Loucy (cell line): ENCODE data around the gene CYP26B1.

Experiments
- H2AFZ ChIP-seq: fragments of 200-600 bp; sonication (generic); 2 replicates; pipeline ENCODE4 v1.6.0; 2016; ENCODE audit warnings: antibody characterized with exemption, mild to moderate bottlenecking, low read length, moderate library complexity
- H3F3A ChIP-seq: fragments of 200-600 bp; 2 replicates; pipeline ENCODE4 v1.6.0; 2016; ENCODE audit warnings: antibody characterized with exemption, low read depth, mild to moderate bottlenecking
- H3K27me3 ChIP-seq: fragments of 200-600 bp; sonication (generic); 2 replicates; pipeline ENCODE4 v1.6.1; 2014; ENCODE audit warnings: low read length, mild to moderate bottlenecking; ENCODE audit not compliant: insufficient read depth, poor library complexity, severe bottlenecking
- H3K36me3 ChIP-seq: fragments of 200-600 bp; sonication (generic); 2 replicates; pipeline ENCODE4 v1.6.1; 2016; ENCODE audit warnings: low read length; ENCODE audit not compliant: insufficient read depth
- H3K4me1 ChIP-seq: fragments of 200-600 bp; sonication (generic); 2 replicates; pipeline ENCODE4 v1.5.1; 2014; ENCODE audit warnings: low read length, mild to moderate bottlenecking; ENCODE audit not compliant: insufficient read depth, poor library complexity, severe bottlenecking
- H3K4me2 ChIP-seq: fragments of 200-600 bp; sonication (generic); 2 replicates; pipeline ENCODE4 v1.6.0; 2014; ENCODE audit warnings: antibody characterized with exemption, low read length, low read depth, mild to moderate bottlenecking; ENCODE audit not compliant: poor library complexity, severe bottlenecking
- H3K4me3 ChIP-seq: fragments of 200-600 bp; sonication (generic); 2 replicates; pipeline ENCODE4 v1.5.1; 2014; ENCODE audit warnings: low read length, mild to moderate bottlenecking, mixed read lengths; ENCODE audit not compliant: poor library complexity, severe bottlenecking
- H3K79me2 ChIP-seq: fragments of 200-600 bp; sonication (generic); 2 replicates; pipeline ENCODE4 v1.6.1; 2014; ENCODE audit warnings: low read length; ENCODE audit not compliant: insufficient read depth
- H3K9ac ChIP-seq: fragments of 200-600 bp; sonication (generic); 2 replicates; pipeline ENCODE4 v1.6.0; 2014; ENCODE audit warnings: mild to moderate bottlenecking, low read depth, low read length, moderate library complexity; ENCODE audit not compliant: poor library complexity, severe bottlenecking
- H3K9me2 ChIP-seq: fragments of 200-600 bp; sonication (generic); replicated peaks from 2 replicates; pipeline ENCODE4 v1.6.1; 2016; ENCODE audit warnings: low read depth, low read length, mixed read lengths
- H3K9me3 ChIP-seq: fragments of 200-600 bp; sonication (generic); 2 replicates; pipeline ENCODE4 v1.6.1; 2014; ENCODE audit warnings: mild to moderate bottlenecking, antibody characterized with exemption, low read length, low read depth; ENCODE audit not compliant: insufficient read depth
- H4K20me1 ChIP-seq: fragments of 200-600 bp; sonication (generic); 2 replicates; pipeline ENCODE4 v1.6.0; 2014; ENCODE audit warnings: antibody characterized with exemption, low read length, mild to moderate bottlenecking; ENCODE audit not compliant: insufficient read depth, poor library complexity, severe bottlenecking
- EZH2phosphoT487 ChIP-seq: fragments of 200-600 bp; IDR thresholded peaks from 2 replicates; pipeline ENCODE4 v1.6.1; 2018; ENCODE audit warnings: antibody characterized with exemption, mild to moderate bottlenecking, moderate library complexity, borderline replicate concordance
- TF ChIP-seq, protein P1 (sequence below): fragments of 200-600 bp; sonication (generic); conservative IDR thresholded peaks from 2 replicates; pipeline ENCODE4 v1.5.1; 2014; ENCODE audit warnings: mild to moderate bottlenecking, antibody characterized with exemption, low read length

Gene CYP26B1

GRCh38 chr2:72108121-72108520 is 39.5 kb downstream of the CYP26B1 start:
- H2AFZ ChIP-seq: no peak overlapping the region
- H3K4me2 ChIP-seq: no peak overlapping the region

DNA sequence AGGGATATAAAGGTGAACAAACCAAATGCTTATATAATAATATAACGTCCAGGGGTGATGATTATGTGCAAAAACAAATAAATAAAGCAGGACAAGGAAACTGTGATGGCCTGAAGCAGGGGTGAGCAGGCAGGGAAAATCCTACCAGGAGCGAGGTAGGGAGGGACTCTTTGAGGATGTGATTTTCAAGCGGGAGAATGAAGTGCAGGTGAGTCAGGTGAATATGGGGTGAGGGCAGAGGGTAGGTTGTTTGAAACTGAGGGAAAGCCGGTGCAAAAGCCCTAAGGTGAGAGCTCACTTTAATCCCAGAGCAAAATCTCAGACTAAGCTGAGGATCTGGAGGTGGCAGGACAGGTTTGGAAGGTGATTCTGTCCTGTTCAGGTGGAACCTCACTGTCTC is 40.7 kb downstream of the CYP26B1 start:
- no peaks in the 10 kb centered on the region for H3F3A ChIP-seq
- no peaks in the 10 kb centered on the region for H3K9me2 ChIP-seq
- TF ChIP-seq EZH2phosphoT487: no peak
- TF ChIP-seq, protein P1, sequence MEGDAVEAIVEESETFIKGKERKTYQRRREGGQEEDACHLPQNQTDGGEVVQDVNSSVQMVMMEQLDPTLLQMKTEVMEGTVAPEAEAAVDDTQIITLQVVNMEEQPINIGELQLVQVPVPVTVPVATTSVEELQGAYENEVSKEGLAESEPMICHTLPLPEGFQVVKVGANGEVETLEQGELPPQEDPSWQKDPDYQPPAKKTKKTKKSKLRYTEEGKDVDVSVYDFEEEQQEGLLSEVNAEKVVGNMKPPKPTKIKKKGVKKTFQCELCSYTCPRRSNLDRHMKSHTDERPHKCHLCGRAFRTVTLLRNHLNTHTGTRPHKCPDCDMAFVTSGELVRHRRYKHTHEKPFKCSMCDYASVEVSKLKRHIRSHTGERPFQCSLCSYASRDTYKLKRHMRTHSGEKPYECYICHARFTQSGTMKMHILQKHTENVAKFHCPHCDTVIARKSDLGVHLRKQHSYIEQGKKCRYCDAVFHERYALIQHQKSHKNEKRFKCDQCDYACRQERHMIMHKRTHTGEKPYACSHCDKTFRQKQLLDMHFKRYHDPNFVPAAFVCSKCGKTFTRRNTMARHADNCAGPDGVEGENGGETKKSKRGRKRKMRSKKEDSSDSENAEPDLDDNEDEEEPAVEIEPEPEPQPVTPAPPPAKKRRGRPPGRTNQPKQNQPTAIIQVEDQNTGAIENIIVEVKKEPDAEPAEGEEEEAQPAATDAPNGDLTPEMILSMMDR: no peak
- no peaks in the 10 kb centered on the region for H3K27me3 ChIP-seq
- no peak overlapping the region for H3K4me2 ChIP-seq
- H3K9ac ChIP-seq: no peak overlapping the region
- H4K20me1 ChIP-seq: no peaks in the 10 kb centered on the region
- H3K79me2 ChIP-seq: no peaks in the 10 kb centered on the region
- no peaks in the 10 kb centered on the region for H3K36me3 ChIP-seq
- H2AFZ ChIP-seq: no peak overlapping the region
- no peaks in the 10 kb centered on the region for H3K9me3 ChIP-seq
- no peak overlapping the region for H3K4me3 ChIP-seq
- no peaks in the 10 kb centered on the region for H3K4me1 ChIP-seq

More at GRCh38 chr2:72108121-72108520, 39.5 kb downstream of the CYP26B1 start:
- no peak overlapping the region for H3K4me3 ChIP-seq
- H4K20me1 ChIP-seq: no peaks in the 10 kb centered on the region
- H3K36me3 ChIP-seq: no peaks in the 10 kb centered on the region
- H3K27me3 ChIP-seq: no peaks in the 10 kb centered on the region
- no peaks in the 10 kb centered on the region for H3K79me2 ChIP-seq
- H3K9me3 ChIP-seq: no peaks in the 10 kb centered on the region
- TF ChIP-seq, protein P1: no peak
- TF ChIP-seq EZH2phosphoT487: no peak
- no peak overlapping the region for H3K9ac ChIP-seq
- no peaks in the 10 kb centered on the region for H3F3A ChIP-seq
- H3K9me2 ChIP-seq: no peaks in the 10 kb centered on the region
- H3K4me1 ChIP-seq: no peaks in the 10 kb centered on the region

DNA sequence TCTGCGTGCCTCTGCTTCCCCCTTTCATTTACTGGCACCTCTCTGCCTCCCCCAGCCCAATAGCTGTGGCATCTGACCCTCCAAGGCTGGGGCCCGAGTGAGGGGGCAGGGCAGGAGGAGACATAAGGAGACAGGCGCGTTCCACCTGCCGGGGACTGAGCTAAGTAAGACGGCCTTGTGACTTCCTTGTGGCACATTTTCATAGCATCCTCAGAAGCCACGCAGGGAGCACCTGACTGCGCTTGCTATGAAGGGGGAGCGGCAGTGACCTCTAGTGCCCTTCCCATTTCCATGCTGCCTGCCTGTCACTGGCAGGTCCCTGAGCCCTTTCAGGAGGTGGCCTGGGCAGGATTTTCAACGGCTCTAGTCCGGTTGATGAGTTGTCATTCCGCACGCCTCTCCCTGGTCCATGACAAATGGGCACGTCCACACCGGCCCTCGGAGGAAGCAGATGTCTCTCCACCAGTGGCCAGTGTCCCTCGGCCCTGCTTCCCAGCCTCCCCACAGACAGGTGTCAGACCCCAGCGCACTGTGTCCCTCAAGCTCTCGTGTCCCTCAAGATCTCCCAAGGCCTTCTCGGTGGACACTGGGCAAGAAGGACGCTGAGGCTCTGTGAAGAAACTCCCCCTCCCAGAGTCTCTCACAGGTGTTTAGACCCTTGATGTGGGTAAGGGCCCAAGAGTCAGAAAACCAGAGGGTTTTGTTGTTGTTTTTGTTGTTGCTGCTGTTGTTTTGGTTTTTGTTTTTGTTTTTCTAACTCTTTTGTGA is 42.7 kb downstream of the CYP26B1 start:
- Histone ChIP-seq H3K9me3 (no peaks in the 10 kb centered on the region), H3K9me2 (no peaks in the 10 kb centered on the region), H3K36me3 (no peaks in the 10 kb centered on the region), H3K4me3 (no peak overlapping the region), H2AFZ (no peak overlapping the region), H3K4me2 (no peak overlapping the region), H3K27me3 (no peaks in the 10 kb centered on the region), H3F3A (no peaks in the 10 kb centered on the region), H4K20me1 (no peaks in the 10 kb centered on the region), H3K79me2 (no peaks in the 10 kb centered on the region), H3K9ac (no peak overlapping the region), H3K4me1 (no peaks in the 10 kb centered on the region)
- TF ChIP-seq, protein P1: no peak
- no peak for TF ChIP-seq EZH2phosphoT487
